Kidney epithelial cell (primary cell): ENCODE measurements around the gene PROC. TPM values are rescaled to one million over a fixed set of nuclear protein-coding genes. Genes with fewer than 3 reads are reported as not detected.

ENCODE experiments used
- DNase-seq: peaks from one replicate; pipeline ENCODE4 v3.0.0-alpha.2; 2010; ENCODE audit warnings: low read depth
- H3K27me3 ChIP-seq: 2 replicates; pipeline ENCODE4 v1.6.0; 2011; ENCODE audit warnings: low read length; ENCODE audit not compliant: control insufficient read depth, insufficient read depth
- H3K36me3 ChIP-seq: 2 replicates; pipeline ENCODE4 v1.5.1; 2011; ENCODE audit warnings: low read length; ENCODE audit not compliant: control insufficient read depth, insufficient read depth
- H3K4me3 ChIP-seq: 2 replicates; pipeline ENCODE4 v1.5.1; 2011; ENCODE audit warnings: low read depth, mild to moderate bottlenecking, control low read depth, low read length
- total RNA-seq: library from RNA; depleted of rRNA; stranded (reverse); fragments of >200 nt; gene quantifications from 2 replicates; pipeline ENCODE4 v1.2.3, GENCODE V29; 2015
- TF ChIP-seq, protein P1 (sequence below): IDR thresholded peaks from 2 replicates; pipeline ENCODE4 v1.5.1; 2011; ENCODE audit warnings: mild to moderate bottlenecking, moderate library complexity, low read length, control low read depth, inconsistent platforms; ENCODE audit not compliant: insufficient read depth, poor library complexity, severe bottlenecking

PROC gene
- total RNA-seq, 1 donor from 2014 or later, result 2.9 TPM

DNA sequence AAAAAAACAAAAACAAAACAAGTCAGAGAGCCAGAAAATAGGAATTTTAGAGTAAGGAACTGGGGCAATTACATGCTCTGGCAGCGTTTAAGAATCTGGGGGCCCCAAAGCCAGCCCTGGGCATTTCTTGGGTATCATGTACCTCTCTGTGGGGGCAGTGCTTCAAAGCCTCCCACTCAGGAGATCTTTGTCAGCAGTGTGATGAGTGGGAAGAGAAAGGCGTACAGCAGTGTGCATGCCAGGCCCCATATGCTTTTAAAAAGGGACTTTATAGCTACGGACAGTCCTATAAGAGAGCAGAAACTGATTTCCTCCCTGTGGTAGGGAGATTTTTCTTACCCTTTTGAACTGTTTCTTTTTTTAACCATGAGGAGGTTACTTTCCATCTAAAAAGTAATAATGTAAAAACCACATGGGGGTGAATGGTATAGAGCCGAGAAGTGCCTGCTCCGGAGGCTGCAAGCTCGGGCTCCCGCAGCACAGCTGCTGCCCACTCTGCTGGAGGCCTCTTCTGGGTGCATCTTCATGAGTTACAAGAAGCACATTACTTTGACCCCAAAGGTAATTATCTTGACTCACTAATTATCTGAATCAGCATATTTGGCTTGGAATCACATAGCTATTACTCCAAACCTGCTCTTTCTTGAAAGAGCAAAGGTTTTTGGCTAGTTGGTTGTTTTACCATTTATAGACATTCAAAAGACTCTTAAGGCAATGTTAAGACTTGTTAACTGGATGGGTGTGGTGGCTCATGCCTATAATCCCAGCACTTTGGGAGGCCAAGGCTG lies 46.4 kb downstream of the PROC start:
- no peak for DNase-seq

GRCh38 chr2:127465258-127465657 lies 47.0 kb downstream of the PROC start:
- no peak overlapping the region for H3K4me3 ChIP-seq
- no peaks in the 10 kb centered on the region for H3K36me3 ChIP-seq
- no peaks in the 10 kb centered on the region for H3K27me3 ChIP-seq
- DNase-seq, result no peak
- TF ChIP-seq, protein P1, sequence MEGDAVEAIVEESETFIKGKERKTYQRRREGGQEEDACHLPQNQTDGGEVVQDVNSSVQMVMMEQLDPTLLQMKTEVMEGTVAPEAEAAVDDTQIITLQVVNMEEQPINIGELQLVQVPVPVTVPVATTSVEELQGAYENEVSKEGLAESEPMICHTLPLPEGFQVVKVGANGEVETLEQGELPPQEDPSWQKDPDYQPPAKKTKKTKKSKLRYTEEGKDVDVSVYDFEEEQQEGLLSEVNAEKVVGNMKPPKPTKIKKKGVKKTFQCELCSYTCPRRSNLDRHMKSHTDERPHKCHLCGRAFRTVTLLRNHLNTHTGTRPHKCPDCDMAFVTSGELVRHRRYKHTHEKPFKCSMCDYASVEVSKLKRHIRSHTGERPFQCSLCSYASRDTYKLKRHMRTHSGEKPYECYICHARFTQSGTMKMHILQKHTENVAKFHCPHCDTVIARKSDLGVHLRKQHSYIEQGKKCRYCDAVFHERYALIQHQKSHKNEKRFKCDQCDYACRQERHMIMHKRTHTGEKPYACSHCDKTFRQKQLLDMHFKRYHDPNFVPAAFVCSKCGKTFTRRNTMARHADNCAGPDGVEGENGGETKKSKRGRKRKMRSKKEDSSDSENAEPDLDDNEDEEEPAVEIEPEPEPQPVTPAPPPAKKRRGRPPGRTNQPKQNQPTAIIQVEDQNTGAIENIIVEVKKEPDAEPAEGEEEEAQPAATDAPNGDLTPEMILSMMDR, result no peak

More for the DNA sequence above, 46.4 kb downstream of the PROC start:
- no peaks in the 10 kb centered on the region for H3K27me3 ChIP-seq
- H3K4me3 ChIP-seq, result no peak overlapping the region
- TF ChIP-seq, protein P1, result no peak
- no peaks in the 10 kb centered on the region for H3K36me3 ChIP-seq

DNA sequence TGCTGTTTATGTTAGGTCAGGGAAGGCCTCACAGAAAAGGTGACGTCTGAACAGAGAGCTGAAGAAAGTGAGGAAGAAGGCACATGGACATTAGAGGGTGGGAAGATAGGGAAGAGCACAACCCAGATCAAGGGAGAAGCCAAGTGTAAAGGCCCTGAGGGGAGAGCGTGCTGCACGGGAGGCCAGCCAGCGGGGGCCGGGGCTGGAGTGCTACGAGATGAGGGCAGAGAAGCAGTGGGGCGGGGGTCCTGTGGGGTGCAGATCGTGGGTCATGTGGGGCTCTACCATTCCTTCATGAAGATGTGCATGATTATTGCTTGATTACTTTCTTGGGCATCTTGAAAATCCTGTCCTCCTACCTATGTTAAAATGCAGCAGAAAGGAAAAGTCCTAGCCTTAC lies 50.8 kb downstream of the PROC start:
- Histone ChIP-seq H3K27me3 (no peaks in the 10 kb centered on the region), H3K4me3 (no peak overlapping the region), H3K36me3 (no peaks in the 10 kb centered on the region)
- DNase-seq, result no peak
- TF ChIP-seq, protein P1, result no peak

GRCh38 chr2:127469974-127470373 lies 51.7 kb downstream of the PROC start:
- TF ChIP-seq, protein P1, result no peak
- Histone ChIP-seq H3K27me3 (no peaks in the 10 kb centered on the region), H3K4me3 (no peak overlapping the region), H3K36me3 (no peaks in the 10 kb centered on the region)
- no peak for DNase-seq

DNA sequence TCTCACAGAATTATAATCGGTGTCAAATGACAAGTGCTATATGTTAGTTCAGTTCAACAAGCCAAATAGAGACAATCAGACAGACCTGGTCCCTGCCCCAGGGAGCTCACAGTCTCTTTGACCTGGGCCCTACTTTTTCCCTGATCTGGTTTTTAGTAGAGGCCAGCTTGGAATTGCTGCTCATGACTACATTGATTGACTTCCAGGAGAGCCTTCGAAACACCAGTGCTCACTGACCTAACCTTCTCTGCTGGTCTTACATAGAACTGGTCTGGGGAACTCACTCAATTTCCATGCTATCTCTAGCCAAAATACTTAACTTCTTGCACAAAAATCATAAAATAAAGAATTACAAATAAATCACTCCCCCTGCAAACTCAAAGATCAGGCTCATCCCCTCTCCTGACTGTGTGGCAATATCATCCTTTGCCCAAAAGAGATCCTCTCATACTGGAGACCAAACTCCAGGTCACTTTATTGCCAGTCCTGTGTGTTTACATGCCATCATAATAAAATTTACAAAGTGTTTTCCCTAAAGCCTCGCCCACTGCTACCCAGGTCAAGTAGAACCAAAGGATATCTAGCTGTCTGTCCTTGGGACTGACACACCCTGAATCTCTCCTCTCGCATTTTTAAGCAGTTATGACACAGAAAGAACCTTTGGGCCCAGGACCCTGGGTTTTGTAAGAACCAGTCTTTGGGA lies 53.2 kb downstream of the PROC start:
- Histone ChIP-seq H3K27me3 (no peaks in the 10 kb centered on the region), H3K36me3 (no peaks in the 10 kb centered on the region), H3K4me3 (no peak overlapping the region)
- TF ChIP-seq, protein P1, result no peak
- DNase-seq, result no peak
